ENCODE data around the gene EMC6. TPM values are rescaled to one million over a fixed set of nuclear protein-coding genes. Genes with fewer than 3 reads are reported as not detected.

EMC6 gene
- polyA plus RNA-seq, 1 of the 3 experiments (the other 2 are of a cell fraction) = 56.6 TPM

DNA sequence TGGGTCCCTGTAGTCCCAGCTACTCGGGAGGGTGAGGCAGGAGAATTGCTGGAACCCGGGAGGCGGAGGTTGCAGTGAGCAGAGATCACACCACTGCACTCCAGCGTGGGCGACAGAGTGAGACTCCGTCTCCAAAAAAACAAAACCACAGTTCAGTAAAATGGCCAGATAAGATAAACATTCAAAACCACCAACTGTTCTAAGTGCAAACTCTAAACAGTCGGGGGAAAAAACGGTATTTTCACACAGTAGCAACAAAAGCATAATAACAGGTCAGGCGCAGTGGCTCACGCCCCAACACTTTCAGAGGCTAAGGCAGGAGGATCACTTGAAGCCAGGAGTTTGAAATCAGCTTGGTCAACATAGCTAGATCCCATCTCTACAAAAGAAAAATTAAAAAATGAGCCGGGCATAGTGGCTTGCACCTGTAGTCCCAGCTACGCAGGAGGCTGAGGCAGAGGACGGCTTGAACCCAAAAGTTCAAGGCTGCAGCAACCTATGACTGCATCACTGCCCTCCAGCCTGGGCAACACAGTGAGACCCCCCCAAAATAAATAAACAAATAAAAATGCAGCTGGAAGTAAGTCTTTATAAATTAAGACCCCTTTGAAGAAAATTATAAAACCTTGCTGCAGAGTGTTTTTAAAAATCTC lies 44.3 kb downstream of the EMC6 start:
- Histone ChIP-seq H2AFZ (ENCODE audit: low read depth) (no peak overlapping the region), H3F3A (replicated peaks; ENCODE audit: insufficient read depth) (peaks cover 5% of the 10 kb centered on the region), H4K20me1 (ENCODE audit: insufficient read depth) (no peaks in the 10 kb centered on the region), H3K79me2 (ENCODE audit: insufficient read depth) (no peaks in the 10 kb centered on the region), H3K4me2 (no peak overlapping the region), H3K4me1 (ENCODE audit: control insufficient read depth in 1 of 2, insufficient read depth in 2 of 2, low read depth in 1 of 2, low read length in 1 of 2) (0 out of 4 replicates have a peak, but pooled peaks cover 0 to 4% of the 10 kb centered on the region in 2 experiments), H3K27ac (ENCODE audit: low read depth in 2 of 2, low read length in 1 of 2) (no peak overlapping the region), H3K36me3 (replicated peaks in 1 of 2; ENCODE audit: control insufficient read depth in 1 of 2, insufficient read depth in 2 of 2, low read length in 1 of 2) (peaks cover 25 to 29% of the 10 kb centered on the region in 2 experiments), H3K4me3 (ENCODE audit: low read depth in 2 of 2, low read length in 1 of 2) (no peak overlapping the region), H3K9ac (no peak overlapping the region), H3K27me3 (ENCODE audit: insufficient read depth) (no peaks in the 10 kb centered on the region), H3K9me3 (no peaks in the 10 kb centered on the region), H3K9me2 (no peaks in the 10 kb centered on the region)
- no peak for TF ChIP-seq RCOR1 (IDR thresholded peaks at IDR 0.05; ENCODE audit: low read length)
- TF ChIP-seq YY1 (IDR thresholded peaks at IDR 0.05; ENCODE audit: low read depth) = no peak
- TF ChIP-seq, protein P1, sequence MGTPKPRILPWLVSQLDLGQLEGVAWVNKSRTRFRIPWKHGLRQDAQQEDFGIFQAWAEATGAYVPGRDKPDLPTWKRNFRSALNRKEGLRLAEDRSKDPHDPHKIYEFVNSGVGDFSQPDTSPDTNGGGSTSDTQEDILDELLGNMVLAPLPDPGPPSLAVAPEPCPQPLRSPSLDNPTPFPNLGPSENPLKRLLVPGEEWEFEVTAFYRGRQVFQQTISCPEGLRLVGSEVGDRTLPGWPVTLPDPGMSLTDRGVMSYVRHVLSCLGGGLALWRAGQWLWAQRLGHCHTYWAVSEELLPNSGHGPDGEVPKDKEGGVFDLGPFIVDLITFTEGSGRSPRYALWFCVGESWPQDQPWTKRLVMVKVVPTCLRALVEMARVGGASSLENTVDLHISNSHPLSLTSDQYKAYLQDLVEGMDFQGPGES (IDR thresholded peaks at IDR 0.05; ENCODE audit: low read depth, low read length) = no peak
- TF ChIP-seq TAF1 (IDR thresholded peaks at IDR 0.05; ENCODE audit: borderline replicate concordance, low read depth, low read length) = no peak
- TF ChIP-seq GABPA (IDR thresholded peaks at IDR 0.05; ENCODE audit: low read depth) = no peak
- TF ChIP-seq, protein P2, sequence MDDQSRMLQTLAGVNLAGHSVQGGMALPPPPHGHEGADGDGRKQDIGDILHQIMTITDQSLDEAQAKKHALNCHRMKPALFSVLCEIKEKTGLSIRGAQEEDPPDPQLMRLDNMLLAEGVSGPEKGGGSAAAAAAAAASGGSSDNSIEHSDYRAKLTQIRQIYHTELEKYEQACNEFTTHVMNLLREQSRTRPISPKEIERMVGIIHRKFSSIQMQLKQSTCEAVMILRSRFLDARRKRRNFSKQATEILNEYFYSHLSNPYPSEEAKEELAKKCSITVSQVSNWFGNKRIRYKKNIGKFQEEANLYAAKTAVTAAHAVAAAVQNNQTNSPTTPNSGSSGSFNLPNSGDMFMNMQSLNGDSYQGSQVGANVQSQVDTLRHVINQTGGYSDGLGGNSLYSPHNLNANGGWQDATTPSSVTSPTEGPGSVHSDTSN (IDR thresholded peaks at IDR 0.05) = no peak
- no peak for TF ChIP-seq TCF12 (IDR thresholded peaks at IDR 0.05)
- TF ChIP-seq, protein P3, sequence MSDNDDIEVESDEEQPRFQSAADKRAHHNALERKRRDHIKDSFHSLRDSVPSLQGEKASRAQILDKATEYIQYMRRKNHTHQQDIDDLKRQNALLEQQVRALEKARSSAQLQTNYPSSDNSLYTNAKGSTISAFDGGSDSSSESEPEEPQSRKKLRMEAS (IDR thresholded peaks at IDR 0.05; ENCODE audit: low read depth) = no peak
- TF ChIP-seq CHD2 (IDR thresholded peaks at IDR 0.05; ENCODE audit: low read length, partially characterized antibody) = no peak
- TF ChIP-seq, protein P4, sequence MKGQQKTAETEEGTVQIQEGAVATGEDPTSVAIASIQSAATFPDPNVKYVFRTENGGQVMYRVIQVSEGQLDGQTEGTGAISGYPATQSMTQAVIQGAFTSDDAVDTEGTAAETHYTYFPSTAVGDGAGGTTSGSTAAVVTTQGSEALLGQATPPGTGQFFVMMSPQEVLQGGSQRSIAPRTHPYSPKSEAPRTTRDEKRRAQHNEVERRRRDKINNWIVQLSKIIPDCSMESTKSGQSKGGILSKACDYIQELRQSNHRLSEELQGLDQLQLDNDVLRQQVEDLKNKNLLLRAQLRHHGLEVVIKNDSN (IDR thresholded peaks at IDR 0.05; ENCODE audit: borderline replicate concordance, low read depth) = no peak
- TF ChIP-seq FOSL2 (IDR thresholded peaks at IDR 0.05; ENCODE audit: borderline replicate concordance, low read depth) = no peak
- TF ChIP-seq TEAD4 (IDR thresholded peaks at IDR 0.05; ENCODE audit: borderline replicate concordance, insufficient read depth) = no peak
- TF ChIP-seq RAD21 (IDR thresholded peaks at IDR 0.05; ENCODE audit: low read length) = no peak
- no peak for TF ChIP-seq MXI1 (IDR thresholded peaks at IDR 0.05; ENCODE audit: low read depth, low read length)
- TF ChIP-seq, protein P5, sequence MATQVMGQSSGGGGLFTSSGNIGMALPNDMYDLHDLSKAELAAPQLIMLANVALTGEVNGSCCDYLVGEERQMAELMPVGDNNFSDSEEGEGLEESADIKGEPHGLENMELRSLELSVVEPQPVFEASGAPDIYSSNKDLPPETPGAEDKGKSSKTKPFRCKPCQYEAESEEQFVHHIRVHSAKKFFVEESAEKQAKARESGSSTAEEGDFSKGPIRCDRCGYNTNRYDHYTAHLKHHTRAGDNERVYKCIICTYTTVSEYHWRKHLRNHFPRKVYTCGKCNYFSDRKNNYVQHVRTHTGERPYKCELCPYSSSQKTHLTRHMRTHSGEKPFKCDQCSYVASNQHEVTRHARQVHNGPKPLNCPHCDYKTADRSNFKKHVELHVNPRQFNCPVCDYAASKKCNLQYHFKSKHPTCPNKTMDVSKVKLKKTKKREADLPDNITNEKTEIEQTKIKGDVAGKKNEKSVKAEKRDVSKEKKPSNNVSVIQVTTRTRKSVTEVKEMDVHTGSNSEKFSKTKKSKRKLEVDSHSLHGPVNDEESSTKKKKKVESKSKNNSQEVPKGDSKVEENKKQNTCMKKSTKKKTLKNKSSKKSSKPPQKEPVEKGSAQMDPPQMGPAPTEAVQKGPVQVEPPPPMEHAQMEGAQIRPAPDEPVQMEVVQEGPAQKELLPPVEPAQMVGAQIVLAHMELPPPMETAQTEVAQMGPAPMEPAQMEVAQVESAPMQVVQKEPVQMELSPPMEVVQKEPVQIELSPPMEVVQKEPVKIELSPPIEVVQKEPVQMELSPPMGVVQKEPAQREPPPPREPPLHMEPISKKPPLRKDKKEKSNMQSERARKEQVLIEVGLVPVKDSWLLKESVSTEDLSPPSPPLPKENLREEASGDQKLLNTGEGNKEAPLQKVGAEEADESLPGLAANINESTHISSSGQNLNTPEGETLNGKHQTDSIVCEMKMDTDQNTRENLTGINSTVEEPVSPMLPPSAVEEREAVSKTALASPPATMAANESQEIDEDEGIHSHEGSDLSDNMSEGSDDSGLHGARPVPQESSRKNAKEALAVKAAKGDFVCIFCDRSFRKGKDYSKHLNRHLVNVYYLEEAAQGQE (IDR thresholded peaks at IDR 0.05; ENCODE audit: low read depth, low read length) = no peak
- no peak for TF ChIP-seq FOXJ3 (CRISPR knock-in tag; IDR thresholded peaks at IDR 0.05)
- no peak for TF ChIP-seq RXRA (IDR thresholded peaks at IDR 0.05; ENCODE audit: borderline replicate concordance, low read depth)
- TF ChIP-seq, protein P6, sequence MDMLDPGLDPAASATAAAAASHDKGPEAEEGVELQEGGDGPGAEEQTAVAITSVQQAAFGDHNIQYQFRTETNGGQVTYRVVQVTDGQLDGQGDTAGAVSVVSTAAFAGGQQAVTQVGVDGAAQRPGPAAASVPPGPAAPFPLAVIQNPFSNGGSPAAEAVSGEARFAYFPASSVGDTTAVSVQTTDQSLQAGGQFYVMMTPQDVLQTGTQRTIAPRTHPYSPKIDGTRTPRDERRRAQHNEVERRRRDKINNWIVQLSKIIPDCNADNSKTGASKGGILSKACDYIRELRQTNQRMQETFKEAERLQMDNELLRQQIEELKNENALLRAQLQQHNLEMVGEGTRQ (IDR thresholded peaks at IDR 0.05; ENCODE audit: borderline replicate concordance, low read depth, low read length) = no peak
- no peak for TF ChIP-seq NFIC (IDR thresholded peaks at IDR 0.05; ENCODE audit: borderline replicate concordance)
- WGBS (ENCODE audit: low lambda C conversion rate) = 83% methylated on average over 13 of the region's 13 CpGs
- POLR2A ChIA-PET = no interaction called here
- no peak for DNase-seq
- CTCF ChIA-PET = no interaction called here

Measured in SK-N-SH (cell line).